ENCODE data around the gene NPC1L1.

Gene NPC1L1, protein sequence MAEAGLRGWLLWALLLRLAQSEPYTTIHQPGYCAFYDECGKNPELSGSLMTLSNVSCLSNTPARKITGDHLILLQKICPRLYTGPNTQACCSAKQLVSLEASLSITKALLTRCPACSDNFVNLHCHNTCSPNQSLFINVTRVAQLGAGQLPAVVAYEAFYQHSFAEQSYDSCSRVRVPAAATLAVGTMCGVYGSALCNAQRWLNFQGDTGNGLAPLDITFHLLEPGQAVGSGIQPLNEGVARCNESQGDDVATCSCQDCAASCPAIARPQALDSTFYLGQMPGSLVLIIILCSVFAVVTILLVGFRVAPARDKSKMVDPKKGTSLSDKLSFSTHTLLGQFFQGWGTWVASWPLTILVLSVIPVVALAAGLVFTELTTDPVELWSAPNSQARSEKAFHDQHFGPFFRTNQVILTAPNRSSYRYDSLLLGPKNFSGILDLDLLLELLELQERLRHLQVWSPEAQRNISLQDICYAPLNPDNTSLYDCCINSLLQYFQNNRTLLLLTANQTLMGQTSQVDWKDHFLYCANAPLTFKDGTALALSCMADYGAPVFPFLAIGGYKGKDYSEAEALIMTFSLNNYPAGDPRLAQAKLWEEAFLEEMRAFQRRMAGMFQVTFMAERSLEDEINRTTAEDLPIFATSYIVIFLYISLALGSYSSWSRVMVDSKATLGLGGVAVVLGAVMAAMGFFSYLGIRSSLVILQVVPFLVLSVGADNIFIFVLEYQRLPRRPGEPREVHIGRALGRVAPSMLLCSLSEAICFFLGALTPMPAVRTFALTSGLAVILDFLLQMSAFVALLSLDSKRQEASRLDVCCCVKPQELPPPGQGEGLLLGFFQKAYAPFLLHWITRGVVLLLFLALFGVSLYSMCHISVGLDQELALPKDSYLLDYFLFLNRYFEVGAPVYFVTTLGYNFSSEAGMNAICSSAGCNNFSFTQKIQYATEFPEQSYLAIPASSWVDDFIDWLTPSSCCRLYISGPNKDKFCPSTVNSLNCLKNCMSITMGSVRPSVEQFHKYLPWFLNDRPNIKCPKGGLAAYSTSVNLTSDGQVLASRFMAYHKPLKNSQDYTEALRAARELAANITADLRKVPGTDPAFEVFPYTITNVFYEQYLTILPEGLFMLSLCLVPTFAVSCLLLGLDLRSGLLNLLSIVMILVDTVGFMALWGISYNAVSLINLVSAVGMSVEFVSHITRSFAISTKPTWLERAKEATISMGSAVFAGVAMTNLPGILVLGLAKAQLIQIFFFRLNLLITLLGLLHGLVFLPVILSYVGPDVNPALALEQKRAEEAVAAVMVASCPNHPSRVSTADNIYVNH (N-terminal part only)

DNA sequence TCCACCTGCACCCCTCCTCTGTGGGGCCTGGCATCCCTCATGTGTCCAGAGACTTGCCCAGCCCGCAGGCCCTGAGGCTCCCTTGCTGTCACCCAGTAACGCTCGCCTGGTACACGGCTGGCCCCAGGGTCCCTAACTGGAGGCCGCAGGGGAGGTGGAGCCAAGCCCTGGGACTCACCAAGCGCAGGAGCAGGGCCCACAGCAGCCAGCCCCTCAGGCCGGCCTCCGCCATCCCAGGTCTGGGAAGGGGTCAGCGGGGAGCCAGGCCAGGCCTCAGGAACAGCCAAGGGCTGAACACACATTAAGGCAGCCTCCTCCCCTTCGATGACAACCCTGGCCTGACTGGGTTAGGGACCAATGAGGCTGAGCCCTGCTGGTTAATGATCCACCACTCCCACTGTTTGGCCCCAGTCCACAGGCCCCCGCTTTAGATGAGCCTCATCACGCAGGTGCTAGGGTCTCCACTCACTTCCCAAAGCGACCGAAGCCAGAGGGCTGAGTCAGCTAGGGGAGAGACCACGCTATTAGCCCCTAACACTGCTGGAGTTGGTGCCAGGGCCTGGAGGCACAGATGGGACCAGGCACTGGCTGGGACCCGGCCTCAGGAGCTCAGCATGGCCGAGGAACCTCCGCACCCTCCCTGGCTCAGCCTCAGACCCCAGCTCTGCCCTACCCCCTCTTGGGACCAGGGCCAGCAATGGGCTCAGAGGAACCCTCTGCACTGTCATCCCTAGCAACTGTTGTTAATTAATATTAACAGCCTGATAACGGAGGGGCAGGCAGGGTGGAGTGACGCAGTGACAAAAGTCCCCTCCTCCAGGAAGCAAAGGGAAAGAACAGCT is at the start of gene NPC1L1:
Gene NPC1L1, minus strand, starts transcription at position 303 of the 842 bp plus-strand sequence. Its CDS starts 71 bp downstream, at position 232.
- DNase-seq, result no peak

- no peak for DNase-seq
Observed at GRCh38 chr7:44590910-44591309, 49.8 kb upstream of the NPC1L1 start.

GRCh38 chr7:44587843-44588711 is 46.9 kb upstream of the NPC1L1 start:
- DNase-seq, result peak; percentile 62

GRCh38 chr7:44583146-44583865 is 42.2 kb upstream of the NPC1L1 start:
- DNase-seq, result no peak

DNA sequence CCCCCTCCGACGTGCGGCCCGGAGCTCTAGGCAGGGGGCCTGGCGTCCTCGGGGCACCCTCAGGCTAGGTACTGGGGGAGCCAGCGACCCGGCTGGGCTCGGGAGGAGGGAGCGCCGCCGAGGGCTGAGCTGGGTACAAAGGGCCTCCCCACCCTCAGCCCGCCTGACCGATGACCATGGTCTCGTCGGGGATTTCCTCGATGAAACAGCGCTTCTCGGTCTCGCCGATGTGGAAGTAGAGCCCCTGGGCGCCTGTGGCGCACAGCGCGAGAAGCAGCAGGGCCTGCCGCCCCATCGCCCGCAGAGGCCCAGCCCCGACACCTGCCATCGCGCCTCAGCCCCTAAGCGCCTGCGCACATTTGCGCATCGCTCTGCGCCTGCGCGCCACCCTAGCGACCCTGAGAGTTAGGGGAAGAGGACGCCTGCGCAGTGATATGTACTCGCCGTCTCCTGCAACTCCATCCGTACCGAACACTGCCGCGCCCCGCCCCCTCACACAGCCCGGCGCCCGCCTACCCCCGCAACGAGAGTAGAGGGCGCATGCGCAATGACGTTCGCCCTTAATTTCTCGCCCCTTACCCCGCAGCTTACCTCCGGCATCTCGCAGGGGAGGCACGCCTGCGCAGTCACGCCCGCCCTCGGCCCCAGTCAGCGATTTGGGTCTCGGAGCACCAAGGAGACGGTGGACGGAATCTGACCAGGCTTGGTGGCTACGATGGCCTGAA is 40.9 kb upstream of the NPC1L1 start, which contains the start of gene TMED4:
Gene TMED4, minus strand, starts transcription at position 353 of the 725 bp plus-strand sequence. Its CDS starts 25 bp downstream, at position 328.
- peak; percentile 99 for DNase-seq

DNA sequence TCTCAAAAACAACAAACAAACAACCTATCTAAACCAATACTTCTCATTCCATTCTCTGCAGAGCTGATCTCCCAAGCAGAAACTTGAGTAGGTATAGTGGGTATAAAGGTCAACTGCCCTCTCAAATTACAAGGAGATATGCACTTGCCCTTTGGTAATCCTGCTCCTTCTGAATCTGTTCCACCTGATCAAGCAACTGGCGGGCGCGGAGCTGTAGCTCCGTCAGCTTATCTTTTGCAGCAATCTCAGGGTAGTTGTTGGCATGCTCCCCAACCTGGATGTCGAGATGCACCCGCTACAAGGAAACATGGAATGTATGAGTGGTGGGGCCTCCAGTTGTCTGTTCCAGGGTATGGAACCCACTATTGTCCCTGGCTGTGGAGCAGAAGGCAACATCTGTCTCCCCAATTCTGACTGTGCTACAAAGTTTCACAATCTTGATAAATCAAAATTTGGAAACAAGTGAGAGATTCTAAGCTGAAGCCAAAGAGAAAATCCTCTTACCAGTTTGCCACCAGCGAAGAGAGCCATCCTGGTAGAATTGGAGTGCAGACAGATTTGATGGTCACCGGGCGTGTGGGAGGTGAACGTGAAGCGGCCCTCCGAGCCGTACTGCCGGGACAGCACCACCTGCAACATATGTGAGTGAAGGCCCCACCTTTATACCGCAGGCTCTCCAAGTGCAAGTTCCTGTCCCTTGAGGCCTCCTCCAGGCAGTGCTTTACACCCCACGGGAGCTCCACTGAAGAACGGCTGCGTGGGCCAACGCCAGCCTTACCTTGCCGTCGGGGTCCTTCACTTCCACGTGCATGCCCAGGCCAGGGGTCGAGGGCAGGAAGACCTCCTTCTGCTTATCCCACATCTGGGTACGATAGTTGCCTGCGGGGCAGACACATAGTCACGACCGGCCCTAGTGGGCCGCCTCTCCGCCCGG is 40.1 kb upstream of the NPC1L1 start:
- peak; percentile 9 for DNase-seq

DNA sequence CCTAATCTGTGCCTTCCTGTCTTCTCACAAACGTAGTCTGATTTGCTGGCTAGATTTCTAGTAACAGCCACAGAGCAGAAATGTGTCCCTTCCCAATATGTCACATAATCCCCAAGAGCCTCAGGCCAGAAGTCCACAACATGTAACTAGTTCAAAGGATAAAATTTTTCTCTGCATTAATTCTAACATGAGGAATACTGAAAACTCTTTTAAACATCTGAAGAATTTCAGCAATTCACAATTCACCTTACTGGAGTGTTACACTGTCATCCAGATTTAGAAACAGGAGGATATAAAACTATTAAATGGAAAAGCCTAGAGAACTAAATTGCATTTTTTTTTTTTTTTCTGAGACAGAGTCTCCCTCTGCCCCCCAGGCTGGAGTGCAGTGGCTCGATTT is 35.1 kb upstream of the NPC1L1 start:
- no peak for DNase-seq

- no peak for DNase-seq
Observed at GRCh38 chr7:44575054-44575453, 33.9 kb upstream of the NPC1L1 start.

DNA sequence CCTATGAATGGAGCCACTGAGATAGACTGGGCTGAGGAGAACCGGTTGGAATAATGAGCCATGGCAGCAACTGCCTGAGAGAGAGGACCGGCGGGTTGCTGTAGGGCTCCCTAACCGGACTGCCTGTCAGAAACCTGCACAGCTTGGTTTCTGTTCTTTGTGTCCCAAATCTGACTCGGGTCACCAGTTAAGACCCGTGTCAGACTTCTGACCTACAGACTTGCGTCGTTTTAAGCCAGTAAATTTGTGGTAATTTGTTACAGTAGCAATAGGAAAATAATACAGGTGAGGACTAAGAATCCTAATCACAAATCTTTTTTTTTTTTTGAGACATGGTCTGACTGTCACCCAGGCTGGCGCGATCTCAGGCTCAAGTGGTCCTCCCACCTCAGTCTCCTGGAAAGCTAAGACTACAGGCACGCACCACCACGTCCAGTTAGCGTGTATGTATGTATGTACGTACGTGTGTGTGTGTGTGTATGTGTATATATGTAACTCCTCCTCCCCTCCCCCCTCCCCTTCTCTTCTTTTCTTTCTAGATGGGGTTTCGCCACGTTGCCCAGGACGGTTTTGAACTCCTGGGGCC is 33.2 kb upstream of the NPC1L1 start:
- no peak for DNase-seq

DNA sequence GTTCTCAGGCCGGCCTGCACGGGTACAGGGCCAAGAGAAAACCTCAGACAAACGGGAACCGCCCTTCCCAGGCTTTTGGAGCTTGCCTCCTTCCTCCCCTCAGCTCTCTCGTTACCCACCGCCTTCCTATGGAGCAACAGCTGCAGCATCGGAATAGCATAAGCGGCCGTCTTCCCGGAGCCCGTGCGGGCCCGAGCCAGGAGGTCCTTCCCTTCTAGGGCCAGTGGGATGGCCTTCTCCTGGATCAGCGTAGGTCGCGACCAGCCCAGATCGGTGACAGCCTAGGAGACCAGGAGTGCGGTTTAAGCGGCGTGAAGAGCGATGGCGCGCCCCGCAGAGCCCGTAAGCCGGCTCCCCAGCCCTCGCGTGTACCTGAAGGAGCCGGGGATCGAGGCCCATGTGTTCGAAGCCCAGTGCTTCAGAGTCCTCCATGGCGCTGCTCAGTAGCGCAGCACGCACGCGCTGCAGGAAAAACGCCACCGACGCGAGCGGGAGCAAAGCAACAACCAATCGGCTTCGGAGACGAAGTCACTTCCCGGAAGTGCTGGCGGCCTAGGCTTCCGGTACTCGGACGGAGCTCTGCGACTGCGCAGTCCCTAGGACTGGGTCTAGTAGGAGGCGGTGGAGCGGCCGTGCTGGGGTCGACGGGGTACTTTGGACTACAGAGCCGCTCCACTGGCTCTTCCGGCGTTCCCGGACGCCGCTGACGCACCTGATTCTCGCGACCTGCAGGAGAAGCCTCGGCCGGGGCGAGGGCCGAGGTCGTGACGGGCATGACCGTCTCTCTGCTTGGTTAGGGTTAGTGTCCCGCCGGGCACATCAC is 32.5 kb upstream of the NPC1L1 start, which contains the start of gene DDX56:
Gene DDX56, minus strand, starts transcription at position 445 of the 823 bp plus-strand sequence. Its CDS starts 13 bp downstream, at position 432.
- peak; percentile 94 for DNase-seq

GRCh38 chr7:44572771-44573170 is 31.6 kb upstream of the NPC1L1 start:
- DNase-seq, result no peak

- no peak for DNase-seq
Observed at GRCh38 chr7:44569959-44570358, 28.8 kb upstream of the NPC1L1 start.

DNA sequence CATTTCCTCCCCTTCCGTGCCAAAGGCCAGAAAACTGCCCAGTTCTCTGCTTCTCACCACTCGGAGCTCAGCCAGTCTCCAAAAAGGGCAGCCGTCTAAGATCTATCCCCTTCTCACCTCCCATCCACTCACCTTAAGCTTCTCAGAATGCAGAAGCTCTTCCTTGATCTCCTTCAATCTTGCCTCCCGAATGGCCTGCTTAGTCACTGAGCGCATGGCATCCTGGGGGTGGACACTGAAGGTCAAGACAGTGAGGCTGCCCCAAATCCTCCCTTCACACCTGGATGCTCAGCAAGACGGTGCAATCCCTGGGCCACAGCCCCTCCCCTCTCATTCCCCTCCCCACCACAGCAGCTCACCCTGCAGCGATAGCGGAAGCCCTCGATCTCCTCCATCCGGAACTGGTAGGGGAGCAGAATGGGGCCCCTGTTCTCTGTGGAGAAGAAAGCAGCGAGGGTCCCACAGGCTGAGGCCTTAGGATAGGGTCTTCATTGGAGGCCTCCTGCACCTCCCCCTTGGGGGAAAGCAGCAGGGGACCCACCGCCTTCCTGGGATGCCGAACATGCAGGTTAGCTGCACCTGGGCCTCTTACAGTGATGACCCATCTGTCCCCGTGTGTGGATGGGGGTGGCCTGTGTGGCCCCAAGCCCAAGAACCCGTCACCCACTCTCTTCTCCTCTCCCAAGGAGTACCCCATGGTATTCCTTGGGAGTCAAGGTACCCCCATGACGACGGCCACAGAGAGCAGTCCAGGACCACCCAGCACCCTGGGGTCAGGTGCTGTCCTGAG is 27.8 kb upstream of the NPC1L1 start:
- no peak for DNase-seq

GRCh38 chr7:44567884-44568283 is 26.8 kb upstream of the NPC1L1 start:
- no peak for DNase-seq

DNA sequence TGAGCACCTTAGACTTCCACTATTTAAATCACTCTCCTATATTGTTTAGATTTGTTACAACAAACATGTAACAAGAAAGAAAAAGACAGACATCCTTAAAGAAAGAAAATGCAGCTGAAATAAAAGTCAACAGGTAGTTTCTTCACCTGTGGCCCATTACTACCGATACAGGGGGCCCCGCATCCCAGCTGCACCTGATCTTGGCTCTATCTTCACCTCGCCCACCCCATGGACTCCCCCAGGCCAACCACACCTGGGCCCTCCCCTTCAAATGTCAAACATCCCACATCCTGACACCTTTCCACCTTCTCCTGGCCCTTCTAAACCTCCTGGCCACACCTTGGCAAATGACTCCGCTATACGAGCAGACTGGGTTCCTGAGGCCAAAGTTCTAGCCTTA is 25.6 kb upstream of the NPC1L1 start:
- DNase-seq, result no peak

Data from EL (cell line).